CD14-positive monocyte (primary cell): Measurements from ENCODE around the gene MAP3K1. TPM values are rescaled to one million over a fixed set of nuclear protein-coding genes. Genes with fewer than 3 reads are reported as not detected.

Experiments used
- DNase-seq, 3 donors: peaks; one replicate each; pipeline ENCODE4 v3.0.0-alpha.2; 2011 to 2022
- H2AFZ ChIP-seq: 2 replicates; pipeline ENCODE4 v1.6.0; 2012; ENCODE audit warnings: mild to moderate bottlenecking, low read depth, low read length, inconsistent platforms; ENCODE audit not compliant: insufficient read depth, poor library complexity, severe bottlenecking
- H3K27ac ChIP-seq, 2 donors: 1 replicate in 1 of 2; 2 replicates in 1 of 2; pipeline ENCODE4 v1.5.1; 2012 to 2013; ENCODE audit warnings: low read length in 2 of 2, control low read depth in 1 of 2, inconsistent platforms in 1 of 2, low read depth in 1 of 2, mild to moderate bottlenecking in 1 of 2
- H3K27me3 ChIP-seq, 2 donors: one replicate each; pipeline versions ENCODE4 v1.6.0 to v1.6.1; 2011 to 2013; ENCODE audit warnings: low read length in 2 of 2; ENCODE audit not compliant: control insufficient read depth in 2 of 2, insufficient read depth in 2 of 2
- H3K36me3 ChIP-seq, 2 donors: replicated peaks in 1 of 2; 1 replicate in 1 of 2; 2 replicates in 1 of 2; pipeline versions ENCODE4 v1.5.1 to v1.6.1; 2012 to 2013; ENCODE audit warnings: low read length in 2 of 2, control low read depth in 1 of 2, inconsistent platforms in 1 of 2, mild to moderate bottlenecking in 1 of 2; ENCODE audit not compliant: insufficient read depth in 2 of 2, control insufficient read depth in 1 of 2
- H3K4me1 ChIP-seq, 2 donors: 1 replicate in 1 of 2; 2 replicates in 1 of 2; pipeline versions ENCODE4 v1.5.1 to v1.6.1; 2012 to 2013; ENCODE audit warnings: low read length in 2 of 2, control low read depth in 1 of 2, inconsistent platforms in 1 of 2, mild to moderate bottlenecking in 1 of 2, moderate library complexity in 1 of 2; ENCODE audit not compliant: insufficient read depth in 2 of 2, control insufficient read depth in 1 of 2
- H3K4me2 ChIP-seq: replicated peaks from 2 replicates; pipeline ENCODE3; 2012; ENCODE audit warnings: low read length, moderate library complexity, mild to moderate bottlenecking; ENCODE audit not compliant: poor library complexity, severe bottlenecking; ENCODE audit errors: extremely low read depth
- H3K4me3 ChIP-seq, 3 experiments: fragments of 200-600 bp in 1 of 3; sonication (generic) in 1 of 3; replicated peaks in 1 of 3; 1 replicate in 2 of 3; 2 replicates in 1 of 3; pipeline ENCODE4 v1.5.1; 2011 to 2013; ENCODE audit warnings: low read length in 3 of 3, mild to moderate bottlenecking in 3 of 3, control low read depth in 2 of 3, low read depth in 2 of 3, inconsistent platforms in 1 of 3, moderate library complexity in 1 of 3
- H3K79me2 ChIP-seq: 2 replicates; pipeline ENCODE4 v1.6.0; 2012; ENCODE audit warnings: mild to moderate bottlenecking, control low read depth, inconsistent platforms, low read length, moderate library complexity; ENCODE audit not compliant: insufficient read depth
- H3K9ac ChIP-seq: 2 replicates; pipeline ENCODE4 v1.6.0; 2017; ENCODE audit warnings: low read length, mild to moderate bottlenecking; ENCODE audit not compliant: insufficient read depth, poor library complexity, severe bottlenecking
- H3K9me3 ChIP-seq, 2 donors: replicated peaks in 1 of 2; 1 replicate in 1 of 2; 2 replicates in 1 of 2; pipeline versions ENCODE4 v1.5.1 to v1.6.1; 2012 to 2013; ENCODE audit warnings: low read length in 2 of 2, control low read depth in 1 of 2; ENCODE audit not compliant: control insufficient read depth in 1 of 2, insufficient read depth in 1 of 2
- H4K20me1 ChIP-seq: 2 replicates; pipeline ENCODE4 v1.6.0; 2012; ENCODE audit warnings: mild to moderate bottlenecking, low read length, control low read depth, moderate library complexity; ENCODE audit not compliant: insufficient read depth
- H3K27ac Mint-ChIP-seq, 7 donors: one replicate each; pipeline ENCODE4 v1.8.0; 2020; ENCODE audit warnings: mild to moderate bottlenecking in 7 of 7, mixed read lengths in 7 of 7, moderate library complexity in 6 of 7, inconsistent platforms in 2 of 7
- H3K27me3 Mint-ChIP-seq, 3 donors: one replicate each; pipeline ENCODE4 v1.8.0; 2021 to 2022; ENCODE audit warnings: low read depth in 3 of 3, mild to moderate bottlenecking in 3 of 3, mixed read lengths in 3 of 3, moderate library complexity in 3 of 3, inconsistent platforms in 1 of 3
- H3K36me3 Mint-ChIP-seq, 2 donors: one replicate each; pipeline ENCODE4 v1.8.0; 2020; ENCODE audit warnings: mixed read lengths in 2 of 2, inconsistent platforms in 1 of 2, mild to moderate bottlenecking in 1 of 2
- H3K4me1 Mint-ChIP-seq: one replicate; pipeline ENCODE4 v1.8.0; 2020; ENCODE audit warnings: mild to moderate bottlenecking, mixed read lengths
- H3K4me3 Mint-ChIP-seq, 2 donors: one replicate each; pipeline ENCODE4 v1.8.0; 2020; ENCODE audit warnings: mild to moderate bottlenecking in 2 of 2, mixed read lengths in 2 of 2, moderate library complexity in 1 of 2
- H3K9me3 Mint-ChIP-seq, 7 donors: one replicate each; pipeline ENCODE4 v1.8.0; 2020 to 2022; ENCODE audit warnings: mixed read lengths in 7 of 7, mild to moderate bottlenecking in 6 of 7, moderate library complexity in 6 of 7, inconsistent platforms in 2 of 7
- WGBS: methylation state at CpG from one replicate; pipeline ENCODE4 v1.1.5; 2013; ENCODE audit warnings: missing lambda C conversion rate; ENCODE audit not compliant: insufficient coverage; 5-methylcytosine and 5-hydroxymethylcytosine counted together
- intact Hi-C, 2 donors: fragments of 100-400 bp; cut with micrococcal nuclease; formaldehyde crosslinking; loops; one replicate each; pipeline versions ENCODE4 v1.15.0 to v1.15.1; 2023
- polyA plus RNA-seq, 3 donors: library from polyadenylated mRNA; depleted of rRNA in 1 of 3; unstranded in 2 of 3; stranded (reverse) in 1 of 3; fragments of 300-500 nt in 2 of 3; fragments of >200 nt in 1 of 3; fragmentation: Illumina TruSeq in 2 of 3; gene quantifications; 1 replicate in 2 of 3; 2 replicates in 1 of 3; pipeline ENCODE4 v1.2.3, GENCODE V29; 2012 to 2021
- TF ChIP-seq, protein P1 (sequence below): fragments of 200-600 bp; IDR thresholded peaks from one replicate; pipeline ENCODE4 v1.8.0; 2022; ENCODE audit warnings: antibody characterized with exemption, mild to moderate bottlenecking

Gene MAP3K1
- polyA plus RNA-seq, 3 donors: 44.7 to 62.1 (median 45.6) TPM

DNA sequence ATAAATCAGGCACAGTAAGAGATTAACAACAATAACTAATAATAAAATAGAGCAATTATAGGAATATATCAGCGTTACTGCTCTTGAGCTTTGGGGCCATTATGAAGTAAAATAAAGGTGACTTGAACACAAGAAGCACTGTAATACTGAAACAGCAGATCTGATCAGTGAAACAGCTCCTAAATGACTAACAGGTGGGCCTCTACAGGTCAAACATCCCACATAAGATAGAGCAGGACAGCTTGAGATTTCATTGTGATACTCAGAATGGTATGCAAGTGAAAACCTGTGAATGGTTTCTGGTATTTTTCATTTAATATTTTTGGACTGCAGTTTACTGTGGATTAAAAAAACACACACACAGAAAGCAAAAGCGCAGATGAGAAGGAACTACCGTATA is 24.0 kb upstream of the MAP3K1 start:
- Mint-ChIP-seq H3K36me3 (no peaks in the 10 kb centered on the region), H3K4me1 (no peaks in the 10 kb centered on the region), H3K9me3 (peaks cover 0 to 4% (median 2%) of the 10 kb centered on the region in 7 donors), H3K27ac (no peak overlapping the region), H3K27me3 (peaks cover 0 to 1% (median 0%) of the 10 kb centered on the region in 3 donors), H3K4me3 (no peak overlapping the region)
- Histone ChIP-seq H2AFZ (no peak overlapping the region), H3K36me3 (no peaks in the 10 kb centered on the region), H3K9ac (no peak overlapping the region), H3K4me1 (no peaks in the 10 kb centered on the region), H3K27me3 (no peaks in the 10 kb centered on the region), H3K4me3 (no peak overlapping the region), H3K4me2 (no peak overlapping the region), H3K79me2 (no peaks in the 10 kb centered on the region), H3K27ac (no peak overlapping the region), H4K20me1 (no peaks in the 10 kb centered on the region), H3K9me3 (no peaks in the 10 kb centered on the region)
- TF ChIP-seq, protein P1, sequence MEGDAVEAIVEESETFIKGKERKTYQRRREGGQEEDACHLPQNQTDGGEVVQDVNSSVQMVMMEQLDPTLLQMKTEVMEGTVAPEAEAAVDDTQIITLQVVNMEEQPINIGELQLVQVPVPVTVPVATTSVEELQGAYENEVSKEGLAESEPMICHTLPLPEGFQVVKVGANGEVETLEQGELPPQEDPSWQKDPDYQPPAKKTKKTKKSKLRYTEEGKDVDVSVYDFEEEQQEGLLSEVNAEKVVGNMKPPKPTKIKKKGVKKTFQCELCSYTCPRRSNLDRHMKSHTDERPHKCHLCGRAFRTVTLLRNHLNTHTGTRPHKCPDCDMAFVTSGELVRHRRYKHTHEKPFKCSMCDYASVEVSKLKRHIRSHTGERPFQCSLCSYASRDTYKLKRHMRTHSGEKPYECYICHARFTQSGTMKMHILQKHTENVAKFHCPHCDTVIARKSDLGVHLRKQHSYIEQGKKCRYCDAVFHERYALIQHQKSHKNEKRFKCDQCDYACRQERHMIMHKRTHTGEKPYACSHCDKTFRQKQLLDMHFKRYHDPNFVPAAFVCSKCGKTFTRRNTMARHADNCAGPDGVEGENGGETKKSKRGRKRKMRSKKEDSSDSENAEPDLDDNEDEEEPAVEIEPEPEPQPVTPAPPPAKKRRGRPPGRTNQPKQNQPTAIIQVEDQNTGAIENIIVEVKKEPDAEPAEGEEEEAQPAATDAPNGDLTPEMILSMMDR: no peak
- DNase-seq: no peak
- WGBS: no CpG with 5 or more reads among the region's 3 CpGs
- intact Hi-C loops: no loop called here

DNA sequence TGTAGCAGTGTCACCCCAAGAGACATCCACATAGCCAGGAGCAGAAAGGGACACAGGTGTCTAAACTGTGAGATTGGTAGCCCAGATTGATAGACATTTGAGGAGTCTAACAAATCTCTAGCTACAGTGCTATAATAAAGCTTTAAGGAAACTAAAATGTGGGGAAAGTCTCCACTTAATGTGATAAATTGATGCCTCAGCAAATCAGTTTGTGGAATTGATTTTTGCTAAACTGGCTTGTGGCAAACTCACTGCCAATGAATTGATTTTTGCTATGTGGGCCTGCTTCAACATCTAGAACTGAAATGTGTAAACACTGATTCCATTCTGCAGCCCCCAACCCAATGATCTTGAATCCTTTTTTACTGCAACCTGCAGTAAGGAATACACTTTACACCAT is 16.8 kb upstream of the MAP3K1 start:
- Mint-ChIP-seq H3K27ac (no peak overlapping the region), H3K9me3 (peaks cover 0 to 4% (median 3%) of the 10 kb centered on the region in 7 donors), H3K27me3 (peaks cover 0 to 4% (median 2%) of the 10 kb centered on the region in 3 donors), H3K4me1 (no peaks in the 10 kb centered on the region), H3K4me3 (no peak overlapping the region), H3K36me3 (peaks cover 0 to 2% of the 10 kb centered on the region in 2 donors)
- Histone ChIP-seq H3K4me1 (no peaks in the 10 kb centered on the region), H3K9me3 (no peaks in the 10 kb centered on the region), H3K27ac (no peak overlapping the region), H3K9ac (no peak overlapping the region), H2AFZ (no peak overlapping the region), H3K4me3 (no peak overlapping the region), H4K20me1 (no peaks in the 10 kb centered on the region), H3K36me3 (no peaks in the 10 kb centered on the region), H3K79me2 (no peaks in the 10 kb centered on the region), H3K4me2 (no peak overlapping the region), H3K27me3 (no peaks in the 10 kb centered on the region)
- TF ChIP-seq, protein P1: no peak
- DNase-seq: no peak
- intact Hi-C loops: no loop called here
